LNCAP (cell line): ENCODE measurements around the gene MCTP1.

Experiments used
- CTCF ChIP-seq: fragments of 450-650 bp; IDR thresholded peaks from 2 replicates; pipeline ENCODE4 v1.5.1; 2017; ENCODE audit warnings: mild to moderate bottlenecking

Gene MCTP1

DNA sequence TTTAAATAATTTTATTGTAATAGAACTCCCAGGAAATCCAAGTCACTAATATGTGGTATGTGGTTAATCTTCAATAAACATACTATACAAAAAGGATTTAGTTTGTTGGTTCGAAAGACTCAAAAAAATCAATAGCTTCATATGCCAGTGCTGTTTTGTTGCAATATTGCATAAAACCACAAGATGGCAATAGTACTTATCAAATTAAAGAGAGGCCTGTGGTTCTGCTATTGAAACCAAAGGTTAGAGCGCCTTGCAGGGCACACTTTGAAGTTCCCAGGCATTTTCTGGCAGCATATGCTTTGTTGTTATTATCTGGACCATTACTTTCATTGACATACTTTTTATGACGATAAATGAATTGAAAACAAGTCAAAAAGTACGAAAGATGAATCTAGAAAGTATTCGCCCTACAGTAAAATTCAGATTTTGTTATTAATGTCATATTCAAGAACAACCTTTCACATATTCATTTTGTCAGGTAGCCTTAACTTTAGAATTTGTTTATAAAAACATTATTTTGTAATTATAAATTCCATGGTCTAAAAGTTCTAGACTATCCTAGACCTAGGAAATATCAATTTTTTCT lies 316.3 kb downstream of the MCTP1 start:
- peak; percentile 76 for TF ChIP-seq CTCF

DNA sequence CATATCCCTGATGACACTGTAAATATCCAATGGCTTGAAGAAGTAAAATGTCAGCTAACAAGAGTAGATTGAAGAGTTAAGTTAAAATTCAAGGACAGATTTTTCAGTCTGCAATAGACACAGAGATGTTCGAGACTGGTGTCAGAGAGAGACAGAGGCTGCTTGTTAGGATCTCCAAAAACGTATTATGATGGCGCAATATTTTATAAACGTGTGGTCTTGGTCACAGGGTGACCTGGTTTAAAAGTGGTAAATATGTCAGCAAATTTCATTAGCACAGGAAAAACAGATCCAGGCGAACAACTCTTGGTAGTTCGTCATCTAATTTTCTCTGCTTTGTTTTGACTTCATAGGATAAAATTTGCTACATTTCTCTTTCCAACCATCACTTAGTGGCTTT lies 317.4 kb downstream of the MCTP1 start:
- no peak for TF ChIP-seq CTCF

DNA sequence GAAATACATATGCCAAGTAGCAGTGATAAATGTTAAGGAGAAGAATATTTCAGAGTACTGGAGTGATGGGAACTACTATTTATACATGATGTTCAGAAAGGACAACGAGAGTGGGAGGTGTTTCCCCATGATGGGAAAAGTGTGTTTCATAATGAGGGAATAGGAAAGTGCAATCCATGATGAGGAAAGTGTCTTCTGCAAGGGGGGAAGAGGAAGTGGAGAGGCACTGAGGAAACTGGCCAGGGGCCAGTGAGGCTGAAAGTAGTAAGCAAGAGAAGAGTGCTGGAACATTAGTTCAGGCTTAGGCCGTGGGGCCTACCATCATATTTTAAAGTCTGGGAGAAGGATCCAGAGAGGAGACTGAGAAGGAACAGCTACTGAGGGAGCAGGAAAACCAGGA lies 339.2 kb downstream of the MCTP1 start:
- no peak for TF ChIP-seq CTCF

- TF ChIP-seq CTCF: no peak
These were observed 340.7 kb downstream of the MCTP1 start for GRCh38 chr5:94944160-94944559.

DNA sequence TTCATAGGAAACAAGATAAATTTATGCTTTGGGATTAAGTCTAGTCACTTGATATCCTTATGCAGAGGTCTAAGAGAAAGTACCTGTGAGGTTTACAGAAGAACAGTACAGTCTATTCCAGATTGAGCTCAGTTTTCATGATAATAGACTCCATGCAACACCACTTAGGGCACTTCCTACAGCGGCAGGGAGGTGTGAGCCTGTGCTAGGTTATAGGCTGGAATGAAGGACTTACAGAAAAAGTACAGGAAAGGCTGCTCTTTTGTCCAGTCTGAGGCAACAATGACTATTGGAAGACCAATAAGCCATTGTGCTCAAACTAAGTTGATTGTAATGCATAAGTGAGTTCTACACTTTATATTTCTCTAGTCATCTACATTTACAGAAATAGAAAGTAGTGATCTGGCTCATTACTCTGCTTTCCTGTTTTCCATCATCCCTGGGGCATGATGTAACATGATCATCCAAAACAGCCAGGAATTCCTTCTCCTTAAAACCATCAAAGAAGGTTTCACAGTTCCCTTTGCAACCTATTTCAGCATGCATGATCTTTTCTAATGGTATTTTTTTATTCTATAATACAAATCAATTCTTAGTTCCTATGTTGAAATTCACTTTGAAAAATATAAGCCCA lies 343.7 kb downstream of the MCTP1 start:
- TF ChIP-seq CTCF: no peak

- TF ChIP-seq CTCF: no peak
These were observed 352.6 kb downstream of the MCTP1 start for GRCh38 chr5:94932259-94932658.

GRCh38 chr5:94928891-94929290 lies 356.0 kb downstream of the MCTP1 start:
- TF ChIP-seq CTCF: no peak

- no peak for TF ChIP-seq CTCF
These were observed 364.3 kb downstream of the MCTP1 start for GRCh38 chr5:94920570-94920969.
